Smooth muscle cell (in vitro differentiated cells): ENCODE results near the gene CLEC18C. TPM values are rescaled to one million over a fixed set of nuclear protein-coding genes. Genes with fewer than 3 reads are reported as not detected.
"Not testable (repeated sequence)": the region's sequence is repeated elsewhere in the genome, so short reads cannot be mapped to it uniquely, and the experiment has no call there.

Experiments used
- DNase-seq: peaks from one replicate; lab custom pipeline; 2025; ENCODE audit not compliant: unreplicated experiment; lab: John Stamatoyannopoulos, UW
- H2AFZ ChIP-seq: fragments of 200-600 bp; sonication (generic); 2 replicates; pipeline ENCODE4 v1.6.0; 2016; ENCODE audit warnings: antibody characterized with exemption, low read depth, mild to moderate bottlenecking
- H3F3A ChIP-seq: fragments of 200-600 bp; sonication (generic); 2 replicates; pipeline ENCODE4 v1.6.0; 2017; ENCODE audit warnings: antibody characterized with exemption, low read depth
- H3K27ac ChIP-seq: fragments of 200-600 bp; sonication (generic); 2 replicates; pipeline ENCODE4 v1.5.1; 2016; ENCODE audit warnings: low read depth, mild to moderate bottlenecking
- H3K27me3 ChIP-seq: fragments of 200-600 bp; sonication (generic); 2 replicates; pipeline ENCODE4 v1.6.1; 2016; ENCODE audit warnings: low read depth, mild to moderate bottlenecking
- H3K36me3 ChIP-seq: fragments of 200-600 bp; sonication (generic); 2 replicates; pipeline ENCODE4 v1.5.1; 2016; ENCODE audit warnings: low read depth
- H3K4me1 ChIP-seq: fragments of 200-600 bp; sonication (generic); 2 replicates; pipeline ENCODE4 v1.5.1; 2016; ENCODE audit warnings: low read depth
- H3K4me2 ChIP-seq: fragments of 200-600 bp; sonication (generic); 2 replicates; pipeline ENCODE4 v1.6.0; 2016; ENCODE audit warnings: mild to moderate bottlenecking
- H3K4me3 ChIP-seq: fragments of 200-600 bp; sonication (generic); 2 replicates; pipeline ENCODE4 v1.5.1; 2016; ENCODE audit warnings: mild to moderate bottlenecking
- H3K79me2 ChIP-seq: fragments of 200-600 bp; sonication (generic); 2 replicates; pipeline ENCODE4 v1.6.0; 2016; ENCODE audit warnings: low read depth, mild to moderate bottlenecking
- H3K9ac ChIP-seq: fragments of 200-600 bp; sonication (generic); 2 replicates; pipeline ENCODE4 v1.6.0; 2016; ENCODE audit warnings: low read depth
- H3K9me3 ChIP-seq: fragments of 200-600 bp; sonication (generic); replicated peaks from 2 replicates; pipeline ENCODE4 v1.5.1; 2016; ENCODE audit warnings: low read depth
- H4K20me1 ChIP-seq: fragments of 200-600 bp; sonication (generic); 2 replicates; pipeline ENCODE4 v1.6.0; 2016; ENCODE audit warnings: low read depth
- CTCF ChIP-seq: fragments of 200-600 bp; sonication (generic); IDR thresholded peaks from 2 replicates; pipeline ENCODE4 v1.5.1; 2017; ENCODE audit warnings: borderline replicate concordance, mild to moderate bottlenecking, antibody characterized with exemption; ENCODE audit not compliant: insufficient read depth, poor library complexity, severe bottlenecking
- WGBS: methylation state at CpG from one replicate; pipeline ENCODE4 v1.1.7; 2016; ENCODE audit warnings: low lambda C conversion rate; 5-methylcytosine and 5-hydroxymethylcytosine counted together
- polyA plus RNA-seq: library from polyadenylated mRNA; unstranded; fragments of >200 nt; fragmentation: Nextera tagmentation; extraction: Ambion mirVana; gene quantifications from 2 replicates; pipeline ENCODE4 v1.2.1, GENCODE V29; 2016
- total RNA-seq: library from RNA; depleted of rRNA; stranded (reverse); fragments of >200 nt; gene quantifications from 2 replicates; pipeline ENCODE4 v1.2.3, GENCODE V29; 2014

Gene CLEC18C
- total and polyA plus RNA-seq, 2 experiments from 2014 or later, result 0.99 to 1.3 TPM

- H3K79me2 ChIP-seq, result no peaks in the 10 kb centered on the region
- no peaks in the 10 kb centered on the region for H3K4me1 ChIP-seq
- peaks cover 9% of the 10 kb centered on the region for H3F3A ChIP-seq
- no peak for DNase-seq
- H3K9me3 ChIP-seq, result no peaks in the 10 kb centered on the region
- TF ChIP-seq CTCF, result no peak
- H3K27ac ChIP-seq, result no peak overlapping the region
- no peak overlapping the region for H3K4me3 ChIP-seq
- no peak overlapping the region for H2AFZ ChIP-seq
- no peak overlapping the region for H3K4me2 ChIP-seq
- no peak overlapping the region for H3K9ac ChIP-seq
- 96% methylated on average over 6 of the region's 6 CpGs for WGBS
- H3K27me3 ChIP-seq, result no peaks in the 10 kb centered on the region
- peaks cover 7% of the 10 kb centered on the region for H4K20me1 ChIP-seq
- peaks cover 5% of the 10 kb centered on the region for H3K36me3 ChIP-seq
Observed at GRCh38 chr16:70161350-70161749, 12.2 kb upstream of the CLEC18C start.

- no peaks in the 10 kb centered on the region for H3K79me2 ChIP-seq
- DNase-seq, result no peak
- H3K36me3 ChIP-seq, result peaks cover 5% of the 10 kb centered on the region
- no peak for TF ChIP-seq CTCF
- WGBS, result 50% methylated on average over 7 of the region's 7 CpGs
- H2AFZ ChIP-seq, result no peak overlapping the region
- no peaks in the 10 kb centered on the region for H3K27me3 ChIP-seq
- H3K27ac ChIP-seq, result no peak overlapping the region
- peaks cover 7% of the 10 kb centered on the region for H4K20me1 ChIP-seq
- H3K9ac ChIP-seq, result no peak overlapping the region
- H3K4me3 ChIP-seq, result no peak overlapping the region
- H3K9me3 ChIP-seq, result no peaks in the 10 kb centered on the region
- no peaks in the 10 kb centered on the region for H3K4me1 ChIP-seq
- H3K4me2 ChIP-seq, result no peak overlapping the region
- peaks cover 9% of the 10 kb centered on the region for H3F3A ChIP-seq
Observed at GRCh38 chr16:70162041-70162451, 11.5 kb upstream of the CLEC18C start.

GRCh38 chr16:70163596-70163995 lies 10.0 kb upstream of the CLEC18C start:
- H3K27me3 ChIP-seq, result no peaks in the 10 kb centered on the region
- H3K9ac ChIP-seq, result no peak overlapping the region
- no peaks in the 10 kb centered on the region for H3K9me3 ChIP-seq
- no peak overlapping the region for H3K4me2 ChIP-seq
- H3K4me1 ChIP-seq, result no peaks in the 10 kb centered on the region
- no peak for TF ChIP-seq CTCF
- no peaks in the 10 kb centered on the region for H3K36me3 ChIP-seq
- peaks cover 9% of the 10 kb centered on the region for H3F3A ChIP-seq
- H2AFZ ChIP-seq, result no peak overlapping the region
- no peak for DNase-seq
- H3K4me3 ChIP-seq, result no peak overlapping the region
- 89% methylated on average over 10 of the region's 10 CpGs for WGBS
- H3K79me2 ChIP-seq, result no peaks in the 10 kb centered on the region
- peaks cover 7% of the 10 kb centered on the region for H4K20me1 ChIP-seq
- H3K27ac ChIP-seq, result no peak overlapping the region

- not testable (repeated sequence) for DNase-seq, H3K9me3 ChIP-seq, H3K79me2 ChIP-seq, H2AFZ ChIP-seq, H3K4me2 ChIP-seq, H3K4me3 ChIP-seq, H3F3A ChIP-seq, H3K27me3 ChIP-seq, H3K9ac ChIP-seq, H3K36me3 ChIP-seq, H3K4me1 ChIP-seq, H4K20me1 ChIP-seq, H3K27ac ChIP-seq
- 77% methylated on average over 5 of the region's 10 CpGs for WGBS
Observed at GRCh38 chr16:70166688-70167087, 6.9 kb upstream of the CLEC18C start.

- H3K9ac ChIP-seq, H3K4me3 ChIP-seq, H3K27me3 ChIP-seq, H3K79me2 ChIP-seq, H3K4me2 ChIP-seq, H3K27ac ChIP-seq, DNase-seq, H4K20me1 ChIP-seq, H3K4me1 ChIP-seq, H3K36me3 ChIP-seq, H3F3A ChIP-seq, H3K9me3 ChIP-seq, H2AFZ ChIP-seq: not testable (repeated sequence)
- 80% methylated on average over 2 of the region's 15 CpGs for WGBS
Observed at GRCh38 chr16:70173916-70174315, 329 bp downstream of the CLEC18C start.

- DNase-seq, H4K20me1 ChIP-seq, H3K4me1 ChIP-seq, H3K27me3 ChIP-seq, H3K79me2 ChIP-seq, H3F3A ChIP-seq, H3K27ac ChIP-seq, H3K9me3 ChIP-seq, H3K4me3 ChIP-seq, H3K36me3 ChIP-seq, H3K4me2 ChIP-seq, H2AFZ ChIP-seq, H3K9ac ChIP-seq: not testable (repeated sequence)
- WGBS, result 93% methylated on average over 3 of the region's 21 CpGs
Observed at GRCh38 chr16:70174387-70174932, 873 bp downstream of the CLEC18C start.
